ENCODE results near the gene ANKRD12.

Gene ANKRD12

GRCh38 chr18:9184998-9185613 is 48.5 kb downstream of the ANKRD12 start:
- DNase-seq (ENCODE audit: low read depth in 2 of 2) = no peak

GRCh38 chr18:9188359-9189231 is 52.0 kb downstream of the ANKRD12 start:
- DNase-seq (ENCODE audit: low read depth in 2 of 2) = no peak

GRCh38 chr18:9189491-9189890 is 52.9 kb downstream of the ANKRD12 start:
- DNase-seq (ENCODE audit: low read depth in 2 of 2) = no peak

GRCh38 chr18:9191658-9192256 is 55.2 kb downstream of the ANKRD12 start:
- DNase-seq (ENCODE audit: low read depth in 2 of 2) = no peak

GRCh38 chr18:9193031-9193430 is 56.5 kb downstream of the ANKRD12 start:
- DNase-seq (ENCODE audit: low read depth in 2 of 2) = no peak

- DNase-seq (ENCODE audit: low read depth in 2 of 2) = no peak
These were observed 60.0 kb downstream of the ANKRD12 start for GRCh38 chr18:9196568-9196967.

- no peak for DNase-seq (ENCODE audit: low read depth in 2 of 2)
These were observed 63.1 kb downstream of the ANKRD12 start for GRCh38 chr18:9199681-9200080.

GRCh38 chr18:9201224-9201623 is 64.6 kb downstream of the ANKRD12 start:
- DNase-seq (ENCODE audit: low read depth in 2 of 2) = no peak

- DNase-seq (ENCODE audit: low read depth in 2 of 2) = no peak
These were observed 68.1 kb downstream of the ANKRD12 start for GRCh38 chr18:9204659-9205058.

- DNase-seq (ENCODE audit: low read depth in 2 of 2) = no peak
These were observed 69.8 kb downstream of the ANKRD12 start for GRCh38 chr18:9206421-9206820.

- no peak for DNase-seq (ENCODE audit: low read depth in 2 of 2)
These were observed 72.7 kb downstream of the ANKRD12 start for GRCh38 chr18:9209279-9209678.

GRCh38 chr18:9210966-9211365 is 74.4 kb downstream of the ANKRD12 start:
- no peak for DNase-seq (ENCODE audit: low read depth in 2 of 2)

GRCh38 chr18:9211955-9212354 is 75.4 kb downstream of the ANKRD12 start:
- no peak for DNase-seq (ENCODE audit: low read depth in 2 of 2)

- DNase-seq (ENCODE audit: low read depth in 2 of 2) = no peak
These were observed 78.8 kb downstream of the ANKRD12 start for GRCh38 chr18:9215221-9215933.

- DNase-seq (ENCODE audit: low read depth in 2 of 2) = no peak
These were observed 79.9 kb downstream of the ANKRD12 start for GRCh38 chr18:9216459-9216858.

- DNase-seq (ENCODE audit: low read depth in 2 of 2) = no peak
These were observed 81.3 kb downstream of the ANKRD12 start for GRCh38 chr18:9217743-9218451.

- DNase-seq (ENCODE audit: low read depth in 2 of 2) = no peak
These were observed 84.5 kb downstream of the ANKRD12 start for GRCh38 chr18:9221040-9221439.

- DNase-seq (ENCODE audit: low read depth in 2 of 2) = no peak
These were observed 85.1 kb downstream of the ANKRD12 start for GRCh38 chr18:9221661-9222060.

- no peak for DNase-seq (ENCODE audit: low read depth in 2 of 2)
These were observed 86.8 kb downstream of the ANKRD12 start for GRCh38 chr18:9223356-9223755.

GRCh38 chr18:9226463-9226862 is 89.9 kb downstream of the ANKRD12 start:
- no peak for DNase-seq (ENCODE audit: low read depth in 2 of 2)

GRCh38 chr18:9231852-9232486 is 95.4 kb downstream of the ANKRD12 start:
- no peak for DNase-seq (ENCODE audit: low read depth in 2 of 2)
